Measurements from ENCODE around the gene ZNF804B.

Gene ZNF804B

GRCh38 chr7:89336121-89336520 is 576.6 kb downstream of the ZNF804B start:
- Histone ChIP-seq H3K4me2 (ENCODE audit: low read length) (no peak overlapping the region), H3K79me2 (ENCODE audit: low read length) (no peaks in the 10 kb centered on the region), H3K9ac (ENCODE audit: low read length) (no peak overlapping the region), H2AFZ (ENCODE audit: low read depth, low read length) (no peak overlapping the region), H3K27ac (ENCODE audit: low read length) (no peak overlapping the region), H4K20me1 (ENCODE audit: insufficient read depth, low read length) (no peaks in the 10 kb centered on the region), H3K36me3 (replicated peaks; ENCODE audit: low read depth, low read length) (no peaks in the 10 kb centered on the region), H3K27me3 (ENCODE audit: low read depth, low read length) (no peaks in the 10 kb centered on the region), H3K9me3 (ENCODE audit: insufficient read depth, low read length) (no peaks in the 10 kb centered on the region), H3K4me3 (ENCODE audit: low read length) (no peak overlapping the region), H3K4me1 (ENCODE audit: low read length) (no peaks in the 10 kb centered on the region)
- no peak for TF ChIP-seq CTCF (IDR thresholded peaks at IDR 0.05; ENCODE audit: low read depth, low read length)

GRCh38 chr7:89339748-89340147 is 580.2 kb downstream of the ZNF804B start:
- H3K79me2 ChIP-seq (ENCODE audit: low read length) = no peaks in the 10 kb centered on the region
- TF ChIP-seq CTCF (IDR thresholded peaks at IDR 0.05; ENCODE audit: low read depth, low read length) = no peak
- no peak for TF ChIP-seq EZH2phosphoT487 (IDR thresholded peaks at IDR 0.05; ENCODE audit: low read depth)

GRCh38 chr7:89357121-89357520 is 597.6 kb downstream of the ZNF804B start:
- H4K20me1 ChIP-seq (ENCODE audit: insufficient read depth, low read length) = no peaks in the 10 kb centered on the region
- TF ChIP-seq CTCF (IDR thresholded peaks at IDR 0.05; ENCODE audit: low read depth, low read length) (no peak), EZH2phosphoT487 (IDR thresholded peaks at IDR 0.05; ENCODE audit: low read depth) (no peak)
- no peaks in the 10 kb centered on the region for H3K36me3 ChIP-seq (replicated peaks; ENCODE audit: low read depth, low read length)
- no peak overlapping the region for H3K4me2 ChIP-seq (ENCODE audit: low read length)
- H3K9ac ChIP-seq (ENCODE audit: low read length) = no peak overlapping the region
- no peaks in the 10 kb centered on the region for H3K4me1 ChIP-seq (ENCODE audit: low read length)
- no peaks in the 10 kb centered on the region for H3K27me3 ChIP-seq (ENCODE audit: low read depth, low read length)
- H3K79me2 ChIP-seq (ENCODE audit: low read length) = no peaks in the 10 kb centered on the region
- H3K9me3 ChIP-seq (ENCODE audit: insufficient read depth, low read length) = no peaks in the 10 kb centered on the region
- no peak overlapping the region for H3K27ac ChIP-seq (ENCODE audit: low read length)
- no peak overlapping the region for H3K4me3 ChIP-seq (ENCODE audit: low read length)
- H2AFZ ChIP-seq (ENCODE audit: low read depth, low read length) = no peak overlapping the region

More at GRCh38 chr7:89339748-89340147, 580.2 kb downstream of the ZNF804B start:
- Histone ChIP-seq H3K9me3 (ENCODE audit: insufficient read depth, low read length) (no peaks in the 10 kb centered on the region), H3K27ac (ENCODE audit: low read length) (no peak overlapping the region), H2AFZ (ENCODE audit: low read depth, low read length) (no peak overlapping the region), H4K20me1 (ENCODE audit: insufficient read depth, low read length) (no peaks in the 10 kb centered on the region), H3K36me3 (replicated peaks; ENCODE audit: low read depth, low read length) (no peaks in the 10 kb centered on the region), H3K27me3 (ENCODE audit: low read depth, low read length) (no peaks in the 10 kb centered on the region), H3K4me2 (ENCODE audit: low read length) (no peak overlapping the region), H3K9ac (ENCODE audit: low read length) (no peak overlapping the region), H3K4me3 (ENCODE audit: low read length) (no peak overlapping the region), H3K4me1 (ENCODE audit: low read length) (no peaks in the 10 kb centered on the region)

GRCh38 chr7:89377219-89377618 is 617.7 kb downstream of the ZNF804B start:
- H3K27me3 ChIP-seq (ENCODE audit: low read depth, low read length) = no peaks in the 10 kb centered on the region
- H4K20me1 ChIP-seq (ENCODE audit: insufficient read depth, low read length) = no peaks in the 10 kb centered on the region
- H3K27ac ChIP-seq (ENCODE audit: low read length) = no peak overlapping the region
- no peaks in the 10 kb centered on the region for H3K36me3 ChIP-seq (replicated peaks; ENCODE audit: low read depth, low read length)
- H3K79me2 ChIP-seq (ENCODE audit: low read length) = no peaks in the 10 kb centered on the region
- no peak overlapping the region for H3K9ac ChIP-seq (ENCODE audit: low read length)
- no peaks in the 10 kb centered on the region for H3K9me3 ChIP-seq (ENCODE audit: insufficient read depth, low read length)
- no peak overlapping the region for H3K4me3 ChIP-seq (ENCODE audit: low read length)
- H3K4me2 ChIP-seq (ENCODE audit: low read length) = no peak overlapping the region
- TF ChIP-seq CTCF (IDR thresholded peaks at IDR 0.05; ENCODE audit: low read depth, low read length) = no peak
- TF ChIP-seq EZH2phosphoT487 (IDR thresholded peaks at IDR 0.05; ENCODE audit: low read depth) = no peak
- H2AFZ ChIP-seq (ENCODE audit: low read depth, low read length) = no peak overlapping the region
- no peaks in the 10 kb centered on the region for H3K4me1 ChIP-seq (ENCODE audit: low read length)

All from OCI-LY3 (cell line).